ENCODE data around the gene BLACAT1.

BLACAT1 gene

GRCh38 chr1:205455581-205456382, at the start of gene BLACAT1:
BLACAT1 (minus strand) TSS chr1:205456045.
- no peak for DNase-seq (ENCODE audit: low read depth)

GRCh38 chr1:205505076-205505729, 49.4 kb upstream of the BLACAT1 start:
- no peak for DNase-seq (ENCODE audit: low read depth)

GRCh38 chr1:205504311-205505075, 48.6 kb upstream of the BLACAT1 start, which contains the start of gene CDK18:
CDK18 (plus strand) TSS chr1:205504669; CDS start chr1:205523168, 18,499 bp downstream.
- no peak for DNase-seq (ENCODE audit: low read depth)

DNA sequence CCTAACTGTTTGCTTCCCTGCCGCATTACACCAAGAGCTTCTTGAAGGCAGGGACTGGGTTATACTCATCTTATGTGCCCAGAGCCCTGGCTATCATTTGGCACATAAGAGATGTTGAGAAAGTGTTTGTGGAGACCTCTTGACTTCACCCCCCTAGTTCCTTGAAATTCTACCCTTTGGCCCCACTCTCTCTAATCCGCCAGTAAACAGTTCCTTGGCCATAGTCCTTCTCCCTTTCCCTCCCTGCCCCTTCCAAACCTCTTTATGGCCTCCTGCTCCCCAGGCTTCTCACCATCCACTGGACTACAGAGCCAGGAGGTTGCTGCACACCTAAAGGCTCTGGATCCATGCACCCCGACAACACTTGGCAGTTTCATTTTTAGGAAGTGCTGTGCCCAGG, 47.1 kb upstream of the BLACAT1 start:
- no peak for DNase-seq (ENCODE audit: low read depth)

DNA sequence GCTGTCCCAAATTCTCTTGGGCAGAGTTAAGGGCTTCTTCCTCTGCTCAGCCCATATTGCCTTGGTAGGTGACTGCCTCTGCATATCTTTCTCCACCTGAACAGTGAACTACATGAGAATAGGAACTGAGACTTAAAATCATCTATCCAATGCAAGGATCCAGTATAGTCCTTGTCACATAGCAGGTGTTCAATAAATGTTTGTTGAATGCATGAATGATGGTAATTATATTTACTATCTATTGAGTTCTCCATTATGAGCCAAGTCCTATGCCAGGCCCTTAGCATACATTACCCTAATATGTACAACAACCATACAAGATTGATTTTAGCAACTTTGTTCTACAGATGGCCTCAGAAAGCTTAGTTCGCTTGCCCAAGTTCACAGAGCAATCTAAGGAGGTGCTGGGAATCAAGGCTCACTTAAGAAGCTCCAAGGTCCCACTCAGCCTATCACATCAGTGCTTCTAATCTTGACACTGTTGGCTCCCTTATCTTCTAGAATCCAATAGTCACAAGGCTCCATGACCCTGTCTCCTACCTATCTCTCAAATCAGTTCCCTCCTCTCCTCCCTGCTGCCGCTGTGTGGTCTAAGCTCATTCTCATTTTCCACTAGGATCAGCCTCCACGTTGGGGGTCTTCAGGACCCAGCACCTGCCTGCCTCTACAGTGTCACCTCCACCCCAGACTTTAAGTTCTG, 46.4 kb upstream of the BLACAT1 start:
- no peak for DNase-seq (ENCODE audit: low read depth)

DNA sequence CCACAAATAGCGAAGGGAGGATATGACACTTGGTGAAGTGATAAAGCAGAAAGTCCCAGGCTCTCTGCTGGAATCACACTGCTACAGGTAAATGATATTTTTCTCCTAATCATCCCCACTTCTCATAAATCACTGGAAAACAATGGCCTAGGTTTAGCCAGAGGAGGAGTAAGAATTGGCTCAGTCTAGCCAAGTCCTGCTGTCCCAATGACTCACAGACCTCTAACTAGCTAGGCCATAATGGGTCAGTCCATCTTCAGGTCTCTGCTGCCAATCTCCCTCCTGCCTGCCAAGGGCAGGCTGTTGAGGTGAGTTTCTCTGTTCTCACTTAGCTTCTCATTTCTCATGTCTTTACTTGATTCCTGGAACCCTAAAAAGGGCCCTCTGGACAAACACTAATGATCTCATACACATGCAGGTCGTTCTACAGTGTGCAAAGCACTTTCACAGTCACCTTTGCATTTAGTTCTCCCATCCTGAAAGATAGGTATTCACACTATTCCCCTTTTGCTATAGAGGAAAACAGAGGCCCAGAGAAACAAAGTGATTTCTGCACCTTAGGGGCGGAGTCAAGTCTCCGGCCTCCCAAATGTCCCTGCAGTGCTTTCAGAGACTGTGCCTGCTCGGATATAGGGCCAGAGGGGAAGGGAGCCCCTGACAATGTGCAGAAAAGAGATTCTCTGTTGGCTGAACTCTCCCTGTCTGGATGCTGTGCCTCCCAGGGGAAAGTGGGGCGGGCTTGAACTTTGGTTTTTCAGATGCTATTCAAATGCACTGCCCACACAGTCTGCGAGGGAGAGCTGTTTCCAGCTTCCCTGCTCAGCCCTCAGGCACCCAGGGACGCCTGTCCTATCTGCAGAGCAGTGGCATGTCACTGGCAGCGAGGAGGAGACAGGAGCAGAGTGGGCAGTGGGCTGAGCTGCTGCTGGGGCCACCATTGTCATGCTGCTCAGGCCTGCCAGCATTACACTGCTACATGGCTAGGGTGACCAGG, 44.7 kb upstream of the BLACAT1 start:
- no peak for DNase-seq (ENCODE audit: low read depth)

- no peak for DNase-seq (ENCODE audit: low read depth)
Observed at GRCh38 chr1:205499789-205500188, 43.9 kb upstream of the BLACAT1 start.

GRCh38 chr1:205497351-205497750, 41.5 kb upstream of the BLACAT1 start:
- no peak for DNase-seq (ENCODE audit: low read depth)

- no peak for DNase-seq (ENCODE audit: low read depth)
Observed at GRCh38 chr1:205496661-205497060, 40.8 kb upstream of the BLACAT1 start.

DNA sequence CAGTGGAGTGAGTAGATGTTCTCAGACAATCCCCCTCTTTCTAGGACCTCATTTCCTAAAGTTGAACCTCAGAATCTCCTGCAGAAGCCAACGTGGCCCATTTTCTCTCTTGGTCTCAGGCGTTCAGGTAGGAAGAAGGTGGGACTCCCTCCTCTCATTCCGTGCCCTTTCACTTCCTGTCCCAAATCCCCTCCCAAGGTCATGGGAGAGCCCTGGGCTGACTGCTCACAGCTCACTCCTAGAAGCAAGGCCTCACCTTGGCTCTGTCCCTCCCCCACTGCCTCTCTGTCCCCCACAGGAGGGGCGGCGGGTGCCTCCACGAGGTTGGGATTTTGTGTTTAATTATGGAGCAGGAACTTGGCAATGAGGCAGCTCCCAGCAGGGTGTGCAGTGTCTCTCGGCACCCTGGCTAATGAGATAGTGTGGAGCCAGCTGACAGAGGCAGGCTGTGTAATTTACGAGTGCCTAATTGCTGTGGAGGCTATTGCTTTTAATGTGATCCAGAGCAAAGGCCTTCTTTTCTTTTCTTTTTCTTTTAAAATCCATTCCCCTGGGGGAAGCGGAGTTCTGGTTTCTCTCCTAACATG, 39.5 kb upstream of the BLACAT1 start:
- no peak for DNase-seq (ENCODE audit: low read depth)

- no peak for DNase-seq (ENCODE audit: low read depth)
Observed at GRCh38 chr1:205494115-205494514, 38.3 kb upstream of the BLACAT1 start.

DNA sequence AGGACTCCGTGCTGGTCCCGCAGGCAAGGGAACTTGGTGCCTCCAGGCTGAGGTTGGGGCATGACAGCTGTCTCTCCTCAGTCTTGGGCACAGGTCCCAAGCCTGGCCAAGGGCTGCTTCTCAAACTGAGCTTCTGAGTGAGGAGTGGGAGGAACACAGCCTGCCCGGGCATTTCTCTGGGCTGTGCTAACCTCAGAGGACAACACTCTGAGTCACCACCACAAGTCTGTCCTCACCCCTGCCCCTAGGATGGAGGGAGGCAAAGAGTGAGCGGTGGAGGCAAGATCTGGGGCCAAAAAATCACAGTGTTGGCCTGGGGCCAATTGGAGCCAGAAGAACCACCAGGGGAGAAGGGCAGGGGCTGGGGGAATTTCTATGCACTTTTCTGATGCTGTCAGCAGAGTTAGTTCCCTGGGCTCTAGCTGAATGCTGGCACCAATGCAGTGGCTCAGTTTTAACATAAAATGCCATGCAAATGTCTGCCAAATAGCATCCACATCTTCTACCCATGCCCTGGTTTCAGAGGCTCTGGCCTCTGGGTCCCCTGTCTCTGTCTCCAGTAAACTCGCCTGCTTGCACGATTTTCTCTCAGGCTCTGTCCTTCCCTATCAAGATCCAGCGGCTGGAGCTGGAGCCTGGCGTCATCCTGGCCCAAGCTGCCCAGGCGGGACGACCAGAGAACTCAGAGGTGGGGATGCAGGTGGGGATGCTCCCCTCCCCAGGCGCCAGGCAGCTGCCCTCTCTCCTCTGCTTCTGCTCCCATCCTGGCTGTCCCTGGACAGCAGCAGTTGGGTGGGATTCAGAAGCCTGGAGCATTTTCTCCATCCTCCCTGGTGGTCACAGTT, 37.6 kb upstream of the BLACAT1 start:
- DNase-seq (ENCODE audit: low read depth), result peak; percentile 18

DNA sequence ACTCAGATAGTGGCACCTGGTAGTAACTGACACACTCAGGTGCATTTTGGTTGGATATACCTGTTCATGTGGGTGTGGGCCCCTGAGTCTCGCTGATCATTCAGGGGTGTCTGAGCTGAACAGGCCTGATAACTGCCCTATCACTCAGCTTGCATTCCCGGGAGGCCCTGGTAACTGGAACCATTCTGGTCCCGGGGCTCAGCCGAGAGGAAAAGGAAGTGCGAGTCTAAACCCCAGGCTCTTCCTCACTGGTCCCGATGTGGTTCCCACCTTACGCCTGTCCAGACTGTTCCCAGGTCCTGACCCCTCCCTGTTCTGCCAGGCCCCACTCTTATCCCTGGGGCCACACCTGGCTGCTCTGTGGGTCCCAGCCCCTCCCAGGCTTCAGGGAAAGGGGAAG, 36.9 kb upstream of the BLACAT1 start:
- DNase-seq (ENCODE audit: low read depth), result no peak

DNA sequence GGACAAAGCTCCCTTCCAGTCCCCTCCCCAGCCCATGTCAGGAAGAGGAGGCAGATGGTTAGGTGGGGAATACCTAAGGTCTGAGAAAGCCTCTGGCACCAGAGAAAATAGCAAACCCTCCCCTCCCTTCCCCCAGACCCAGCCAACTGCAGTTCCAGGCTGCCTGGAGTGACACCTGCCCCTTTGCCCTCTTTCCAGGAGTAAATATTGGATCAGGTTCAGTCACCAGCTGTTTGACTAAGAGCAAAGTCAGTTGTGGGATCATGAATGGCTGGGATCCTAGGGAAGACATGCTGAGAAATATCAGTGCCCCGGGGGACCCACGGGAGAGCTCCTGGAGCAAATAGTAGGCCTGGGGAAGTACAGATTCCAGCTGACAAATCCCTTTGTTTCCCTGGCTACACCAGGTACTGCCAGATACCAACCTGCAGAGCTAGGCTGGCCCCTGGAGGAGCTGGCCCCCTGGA, 36.4 kb upstream of the BLACAT1 start:
- DNase-seq (ENCODE audit: low read depth), result no peak

DNA sequence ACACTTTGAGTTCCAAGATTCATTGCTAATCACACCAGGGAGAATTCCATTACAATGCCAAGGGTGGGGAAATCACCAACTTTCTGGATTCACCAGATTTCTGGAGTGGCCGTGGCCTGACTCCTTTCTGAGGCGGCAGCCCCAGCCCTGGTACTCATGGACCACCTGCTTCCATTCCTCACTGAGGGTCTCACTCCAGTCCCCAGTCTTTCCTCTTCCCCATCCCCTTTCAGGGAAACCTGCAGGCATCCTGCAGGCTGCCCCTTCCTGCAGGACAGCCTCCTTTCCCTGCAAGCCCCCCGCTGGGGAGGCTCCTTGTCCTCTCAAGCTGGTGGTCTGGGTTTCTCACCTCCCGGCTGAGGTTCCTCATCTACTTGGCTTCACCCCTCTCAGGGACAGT, 35.9 kb upstream of the BLACAT1 start:
- DNase-seq (ENCODE audit: low read depth), result no peak

GRCh38 chr1:205488074-205488723, 32.4 kb upstream of the BLACAT1 start:
- peak; percentile 35 for DNase-seq (ENCODE audit: low read depth)

DNA sequence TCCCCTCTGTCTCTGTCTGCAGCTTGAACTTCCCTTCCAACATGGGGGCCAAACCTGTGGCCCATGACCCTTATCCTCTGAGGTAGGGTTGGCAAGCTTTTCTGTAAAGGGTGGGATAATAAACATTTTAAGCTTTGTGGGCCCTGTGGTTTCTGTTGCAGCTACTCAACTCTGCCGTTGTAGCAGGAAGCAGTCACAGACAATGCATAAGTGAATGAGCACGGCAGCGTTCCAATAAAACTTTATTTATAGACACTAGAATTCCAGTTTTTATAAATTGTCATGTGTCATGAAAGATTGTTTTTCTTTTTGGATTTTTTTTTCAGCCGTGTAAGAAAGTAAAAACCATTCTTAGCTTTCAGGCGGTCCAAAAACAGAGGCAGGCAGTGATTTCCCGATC, 30.4 kb upstream of the BLACAT1 start:
- DNase-seq (ENCODE audit: low read depth), result no peak

DNA sequence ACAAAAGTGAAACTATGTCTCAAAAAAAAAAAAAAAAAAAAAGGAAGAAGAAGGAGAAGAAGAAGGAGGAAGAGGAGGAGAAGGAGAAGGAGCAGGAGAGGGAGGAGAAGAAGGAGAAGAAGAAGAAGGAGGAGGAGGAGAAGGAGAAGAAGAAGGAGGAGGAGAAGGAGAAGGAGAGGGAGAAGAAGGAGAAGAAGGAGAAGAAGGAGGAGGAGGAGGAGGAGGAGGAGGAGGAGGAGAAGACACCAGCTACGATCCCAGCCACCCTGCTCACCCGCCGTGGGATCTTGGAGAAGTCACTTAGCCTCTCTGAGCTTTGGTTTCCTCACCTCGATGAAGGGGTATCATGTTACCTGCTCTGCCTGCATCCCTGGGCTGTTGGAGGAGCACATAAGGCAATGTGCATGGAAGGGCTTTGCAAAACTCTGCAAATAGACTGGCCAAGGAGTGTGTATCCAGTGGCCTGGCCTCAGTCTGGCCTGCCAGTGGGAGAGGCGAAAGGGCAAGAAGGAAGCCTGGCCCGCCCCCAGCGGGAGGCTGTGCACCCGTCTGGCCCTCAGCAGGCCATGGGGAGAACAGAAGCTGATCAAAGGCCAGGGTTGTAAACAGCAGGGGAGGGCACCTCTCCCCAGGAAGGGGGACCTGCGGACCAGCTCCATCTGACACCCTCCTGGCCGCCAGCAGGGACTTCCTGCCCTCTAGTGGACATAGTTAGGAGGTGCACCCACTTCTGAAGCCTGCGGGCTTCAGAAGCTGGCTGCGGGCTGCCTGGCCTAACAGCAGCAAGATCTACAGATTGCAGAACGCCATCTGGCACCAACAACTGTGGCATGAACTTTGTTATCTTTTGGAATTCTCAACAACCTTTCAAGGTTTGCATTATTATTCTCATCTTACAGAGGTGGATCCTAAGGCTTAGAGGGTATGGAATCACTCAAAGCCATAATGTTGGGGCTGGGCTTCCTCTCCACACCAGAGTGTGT, 29.4 kb upstream of the BLACAT1 start:
- DNase-seq (ENCODE audit: low read depth), result peak; percentile 23
